Heart right ventricle (tissue), 16 donors: Measurements from ENCODE around the gene ZFYVE9. TPM values are rescaled to one million over a fixed set of nuclear protein-coding genes. Genes with fewer than 3 reads are reported as not detected.
"Not testable (repeated sequence)": the region's sequence is repeated elsewhere in the genome, so short reads cannot be mapped to it uniquely, and the experiment has no call there.

Source experiments
- ATAC-seq, 8 donors: fragments of 200-7000 bp; cut with Tn5 transposase; one replicate each; pipeline ENCODE4 v1.9.1; 2020; ENCODE audit warnings: mild to moderate bottlenecking in 8 of 8, moderate library complexity in 8 of 8, moderate number of reproducible peaks in 1 of 8
- DNase-seq, 2 donors: peaks; one replicate each; pipeline ENCODE4 v3.0.0-alpha.2; 2020
- H3K27ac ChIP-seq, 10 donors: fragments of 200-600 bp; sonication (generic) in 2 of 10; one replicate each; pipeline versions ENCODE4 v1.5.0 to v1.8.0; 2020 to 2022; ENCODE audit warnings: mild to moderate bottlenecking in 3 of 10
- H3K27me3 ChIP-seq, 7 donors: fragments of 200-600 bp; one replicate each; pipeline ENCODE4 v1.8.0; 2021 to 2022; ENCODE audit warnings: mild to moderate bottlenecking in 2 of 7
- H3K36me3 ChIP-seq, 9 donors: fragments of 200-600 bp; sonication (generic) in 1 of 9; one replicate each; pipeline versions ENCODE4 v1.5.0 to v1.8.0; 2020 to 2022; ENCODE audit warnings: mild to moderate bottlenecking in 2 of 9
- H3K4me1 ChIP-seq, 9 donors: fragments of 200-600 bp; sonication (generic) in 1 of 9; one replicate each; pipeline versions ENCODE4 v1.5.0 to v1.8.0; 2020 to 2022; ENCODE audit warnings: mild to moderate bottlenecking in 4 of 9
- H3K4me3 ChIP-seq, 10 donors: fragments of 200-600 bp; sonication (generic) in 2 of 10; one replicate each; pipeline versions ENCODE4 v1.5.0 to v1.8.0; 2020 to 2022; ENCODE audit warnings: mild to moderate bottlenecking in 7 of 10, moderate library complexity in 2 of 10
- H3K9me3 ChIP-seq, 11 donors: fragments of 200-600 bp in 10 of 11; sonication (generic) in 2 of 11; one replicate each; pipeline versions ENCODE4 v1.5.0 to v1.8.0; 2013 to 2022; ENCODE audit warnings: mild to moderate bottlenecking in 2 of 11, control low read depth in 1 of 11, moderate library complexity in 1 of 11
- CTCF ChIP-seq, 9 donors: fragments of 200-600 bp; sonication (generic) in 2 of 9; IDR thresholded peaks; one replicate each; pipeline versions ENCODE4 v1.5.0 to v1.8.0; 2021 to 2022; ENCODE audit warnings: antibody characterized with exemption in 9 of 9, mild to moderate bottlenecking in 5 of 9, moderate library complexity in 1 of 9
- WGBS, 2 donors: extraction: QIAGEN DNeasy Blood & Tissue Kit; methylation state at CpG; one replicate each; pipeline ENCODE4 v1.1.7; 2013; ENCODE audit warnings: inconsistent platforms in 1 of 2; 5-methylcytosine and 5-hydroxymethylcytosine counted together
- intact Hi-C, 10 donors: fragments of 100-400 bp; cut with DNase I; formaldehyde crosslinking; loops; one replicate each; pipeline versions ENCODE4 v1.11.1 to v1.14.2; 2022
- long read RNA-seq, 3 donors: library from polyadenylated mRNA; unstranded; transcript quantifications; one replicate each; pipeline ENCODE4 v2.0.0, GENCODE V29; 2020 to 2021
- polyA plus RNA-seq, 2 donors: library from polyadenylated mRNA; stranded (reverse); fragments of 200-250 nt; gene quantifications; one replicate each; pipeline ENCODE4 v1.2.3, GENCODE V29; 2013
- total RNA-seq, 10 donors: library from RNA; stranded (reverse); fragmentation: NEBNext Ultra II Directional in 3 of 10; extraction: Animal tissue kit (Norgen Biotek cat#: 25700) in 3 of 10; gene quantifications; one replicate each; pipeline versions ENCODE4 v1.2.1 to v1.2.4, GENCODE V29; 2021 to 2023
- donor health status: Arrhythmogenic right ventricular cardiomyopathy.
- donor health status: ischemic (EF 13 %, LVEDD 7.1; RV severe dilation, severe dysfunction).
- donor health status: healthy with polysubstance abuse.
- donor health status: DM: no; HTN: yes; CAD: no.
- donor health status: DM: no; HTN: no; CAD: no.
- donor health status: ischemic (EF 25% LVEDD 6.9; RV normal size, moderate dysfunction).
- donor health status: ischemic (EF 25% LVEDD 5.7; RV mildly dilated, moderate dysfunction).
- donor health status: healthy.
- donor health status: DM: yes; HTN: yes; CAD: no.
- donor health status: Ischemic cardiomyopathy.
- donor health status: ischemic (EF 35%, LVEDD 5.7; RV mildly dilated, moderate dysfunction).
- donor health status: nonischemic (EF 11% LVEDD 7.7; RV severe dilation, severe dysfunction).
- donor health status: DM: yes; HTN: yes; CAD: no.
- donor health status: PGD.
- donor health status: ischemic (EF 29% LVEDD 5.4; RV normal size, mild dysfunction).
- donor health status: nonischemic (EF 23%, LVEDD 6.1; RV moderate dilation, normal function).

Gene ZFYVE9, protein sequence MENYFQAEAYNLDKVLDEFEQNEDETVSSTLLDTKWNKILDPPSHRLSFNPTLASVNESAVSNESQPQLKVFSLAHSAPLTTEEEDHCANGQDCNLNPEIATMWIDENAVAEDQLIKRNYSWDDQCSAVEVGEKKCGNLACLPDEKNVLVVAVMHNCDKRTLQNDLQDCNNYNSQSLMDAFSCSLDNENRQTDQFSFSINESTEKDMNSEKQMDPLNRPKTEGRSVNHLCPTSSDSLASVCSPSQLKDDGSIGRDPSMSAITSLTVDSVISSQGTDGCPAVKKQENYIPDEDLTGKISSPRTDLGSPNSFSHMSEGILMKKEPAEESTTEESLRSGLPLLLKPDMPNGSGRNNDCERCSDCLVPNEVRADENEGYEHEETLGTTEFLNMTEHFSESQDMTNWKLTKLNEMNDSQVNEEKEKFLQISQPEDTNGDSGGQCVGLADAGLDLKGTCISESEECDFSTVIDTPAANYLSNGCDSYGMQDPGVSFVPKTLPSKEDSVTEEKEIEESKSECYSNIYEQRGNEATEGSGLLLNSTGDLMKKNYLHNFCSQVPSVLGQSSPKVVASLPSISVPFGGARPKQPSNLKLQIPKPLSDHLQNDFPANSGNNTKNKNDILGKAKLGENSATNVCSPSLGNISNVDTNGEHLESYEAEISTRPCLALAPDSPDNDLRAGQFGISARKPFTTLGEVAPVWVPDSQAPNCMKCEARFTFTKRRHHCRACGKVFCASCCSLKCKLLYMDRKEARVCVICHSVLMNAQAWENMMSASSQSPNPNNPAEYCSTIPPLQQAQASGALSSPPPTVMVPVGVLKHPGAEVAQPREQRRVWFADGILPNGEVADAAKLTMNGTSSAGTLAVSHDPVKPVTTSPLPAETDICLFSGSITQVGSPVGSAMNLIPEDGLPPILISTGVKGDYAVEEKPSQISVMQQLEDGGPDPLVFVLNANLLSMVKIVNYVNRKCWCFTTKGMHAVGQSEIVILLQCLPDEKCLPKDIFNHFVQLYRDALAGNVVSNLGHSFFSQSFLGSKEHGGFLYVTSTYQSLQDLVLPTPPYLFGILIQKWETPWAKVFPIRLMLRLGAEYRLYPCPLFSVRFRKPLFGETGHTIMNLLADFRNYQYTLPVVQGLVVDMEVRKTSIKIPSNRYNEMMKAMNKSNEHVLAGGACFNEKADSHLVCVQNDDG (N-terminal part only)
- 10 to 100 TPM; 13.5 to 22.2 (median 15.8) TPM for total RNA-seq
- polyA plus RNA-seq, result 1 to 10 TPM; 2.6 to 5.2 TPM
- long read RNA-seq, donor 1, full-length matches to known transcripts, result 1 of 14 reads
- long read RNA-seq, donor 1, partial matches to known transcripts, result 10 of 14 reads
- long read RNA-seq, donor 1, other reads (novel, unspliced or antisense), result 3 of 14 reads
- long read RNA-seq, donor 2, full-length matches to known transcripts, result 3 of 15 reads
- long read RNA-seq, donor 2, partial matches to known transcripts, result 11 of 15 reads
- long read RNA-seq, donor 2, other reads (novel, unspliced or antisense), result 1 of 15 reads
- long read RNA-seq, donor 3, full-length matches to known transcripts, result 1 of 16 reads
- long read RNA-seq, donor 3, partial matches to known transcripts, result 13 of 16 reads
- long read RNA-seq, donor 3, other reads (novel, unspliced or antisense), result 2 of 16 reads

- 1% methylated on average over 72 of the region's 72 CpGs for WGBS, 2 donors
- peak; percentile 53 to 90 (median 77) for TF ChIP-seq CTCF (IDR thresholded peaks at IDR 0.05)
- intact Hi-C loops, result loop anchor here (1.0 to 10.0 kb wide), 4 partner anchors 153 to 156 kb away; no protein-coding TSS in a partner anchor
These were observed at the start of gene ZFYVE9 for GRCh38 chr1:52141513-52142219. TSS of gene ZFYVE9 (plus strand) at chr1:52142089. CDS start at chr1:52233207, 91,118 bp downstream.

DNA sequence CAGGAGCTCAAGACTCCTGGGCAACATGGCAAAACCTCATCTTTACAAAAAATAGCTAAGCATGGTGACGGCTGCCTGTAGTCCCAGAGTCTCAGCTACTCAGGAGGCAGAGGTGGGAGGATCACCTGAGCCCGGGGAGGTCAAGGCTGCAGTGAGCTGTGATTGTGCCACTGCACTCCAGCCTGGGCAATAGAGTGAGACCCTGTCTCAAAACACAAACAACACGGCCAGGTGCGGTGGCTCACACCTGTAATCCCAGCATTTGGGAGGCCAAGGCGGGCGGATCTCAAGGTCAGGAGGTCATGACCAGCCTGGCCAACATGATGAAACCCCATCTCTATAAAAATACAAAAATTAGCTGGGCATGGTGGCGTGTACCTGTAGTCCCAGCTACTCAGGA lies 47.6 kb upstream of the ZFYVE9 start:
- H3K9me3 ChIP-seq, H3K27me3 ChIP-seq, H3K4me3 ChIP-seq, intact Hi-C loops, H3K27ac ChIP-seq, ATAC-seq, DNase-seq, H3K4me1 ChIP-seq: not testable (repeated sequence)
- H3K36me3 ChIP-seq, result peaks cover 0 to 27% (median 0%) of the 10 kb centered on the region in 9 donors
- 91 to 96% methylated on average over 7 of the region's 7 CpGs for WGBS, 2 donors

More at GRCh38 chr1:52141513-52142219, at the start of gene ZFYVE9:
- no peaks in the 10 kb centered on the region for H3K9me3 ChIP-seq
- peak within 1 kb of the TSS; percentile 42 to 94 (median 86) for H3K4me3 ChIP-seq
- H3K4me1 ChIP-seq, result peaks cover 3 to 38% (median 19%) of the 10 kb centered on the region in 9 donors
- peak; percentile 71 to 83 for DNase-seq
- H3K27me3 ChIP-seq, result peaks cover 0 to 27% (median 0%) of the 10 kb centered on the region in 7 donors
- H3K36me3 ChIP-seq, result no peaks in the 10 kb centered on the region
- H3K27ac ChIP-seq, result peak within 1 kb of the TSS; percentile 80 to 98 (median 92)
- peak; percentile 93 to 97 (median 94) for ATAC-seq

DNA sequence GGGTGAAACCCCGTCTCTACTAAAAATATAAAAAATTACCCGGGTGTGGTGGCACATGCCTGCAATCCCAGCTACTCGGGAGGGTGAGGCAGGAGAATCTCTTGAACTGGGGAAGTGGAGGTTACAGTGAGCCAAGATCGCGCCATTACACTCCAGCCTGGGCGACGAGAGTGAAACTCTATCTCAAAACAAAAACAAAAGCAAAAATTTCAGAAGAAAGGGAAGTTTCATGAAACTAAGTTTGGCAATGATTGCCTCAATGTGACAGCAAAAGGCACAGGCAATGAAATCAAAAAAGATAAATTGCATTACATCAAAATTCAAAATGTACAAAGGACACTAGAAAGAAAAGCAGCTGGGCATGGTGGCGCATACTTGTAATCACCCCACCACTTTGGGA lies 45.7 kb upstream of the ZFYVE9 start:
- no peak for DNase-seq
- WGBS, 2 donors, result 76 to 81% methylated on average over 8 of the region's 8 CpGs
- TF ChIP-seq CTCF (IDR thresholded peaks at IDR 0.05), result no peak
- no peaks in the 10 kb centered on the region for H3K4me1 ChIP-seq
- H3K36me3 ChIP-seq, result peaks cover 0 to 8% (median 0%) of the 10 kb centered on the region in 9 donors
- peaks cover 0 to 4% (median 0%) of the 10 kb centered on the region in 11 donors for H3K9me3 ChIP-seq
- no peak overlapping the region for H3K4me3 ChIP-seq
- no peak overlapping the region for H3K27ac ChIP-seq
- no peak for ATAC-seq
- intact Hi-C loops, result no loop called here
- peaks cover 0 to 4% (median 0%) of the 10 kb centered on the region in 7 donors for H3K27me3 ChIP-seq
